Suppressor macrophage treated with lipopolysaccharide for 1 hour (primary cell): Measurements from ENCODE around the gene UHMK1.
"Not testable (repeated sequence)": the region's sequence is repeated elsewhere in the genome, so short reads cannot be mapped to it uniquely, and the experiment has no call there.

Experiments used
- DNase-seq, 3 donors: peaks; one replicate each; pipeline ENCODE4 v3.0.0-alpha.2; 2020 to 2022

Gene UHMK1

DNA sequence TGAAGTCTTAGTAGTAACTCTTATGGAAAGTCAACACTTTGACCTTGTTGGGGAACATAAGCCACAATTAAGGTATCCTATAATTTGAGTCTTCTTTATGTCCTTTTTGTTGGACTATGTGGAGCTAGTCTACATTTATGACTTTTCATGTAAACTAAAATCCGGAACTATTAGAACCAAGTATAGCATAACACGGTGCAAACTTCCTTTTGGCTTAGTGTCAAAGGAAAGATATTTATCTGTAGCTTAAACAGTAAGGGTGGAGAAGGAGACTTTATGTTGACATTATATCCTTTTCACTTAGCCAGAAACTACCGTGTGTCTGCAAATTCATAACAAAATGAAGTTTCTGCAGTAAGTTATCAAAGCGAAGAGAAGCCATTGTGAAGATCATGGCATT is 71.2 kb downstream of the UHMK1 start:
- no peak for DNase-seq

DNA sequence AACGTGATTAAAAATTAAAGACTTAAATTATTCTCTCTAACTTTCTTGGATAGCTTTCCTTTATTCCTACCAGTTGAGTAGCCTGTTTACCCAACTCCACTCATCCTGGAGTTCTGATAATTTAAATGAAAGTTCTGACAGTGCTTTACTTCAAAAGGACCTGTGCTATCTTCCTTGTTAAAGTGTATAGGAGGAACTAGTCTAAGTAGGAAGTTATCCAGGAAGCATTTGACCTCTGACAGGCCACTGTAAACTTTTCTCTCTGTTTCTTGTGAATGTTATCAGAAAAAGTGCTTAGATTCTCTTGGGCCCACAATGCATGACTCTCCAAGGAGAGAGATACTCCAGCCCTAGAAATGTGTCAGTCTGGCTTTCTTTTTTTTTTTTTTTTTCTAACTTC is 73.1 kb downstream of the UHMK1 start:
- peak in 1 of 3 donors; percentile 14 for DNase-seq

DNA sequence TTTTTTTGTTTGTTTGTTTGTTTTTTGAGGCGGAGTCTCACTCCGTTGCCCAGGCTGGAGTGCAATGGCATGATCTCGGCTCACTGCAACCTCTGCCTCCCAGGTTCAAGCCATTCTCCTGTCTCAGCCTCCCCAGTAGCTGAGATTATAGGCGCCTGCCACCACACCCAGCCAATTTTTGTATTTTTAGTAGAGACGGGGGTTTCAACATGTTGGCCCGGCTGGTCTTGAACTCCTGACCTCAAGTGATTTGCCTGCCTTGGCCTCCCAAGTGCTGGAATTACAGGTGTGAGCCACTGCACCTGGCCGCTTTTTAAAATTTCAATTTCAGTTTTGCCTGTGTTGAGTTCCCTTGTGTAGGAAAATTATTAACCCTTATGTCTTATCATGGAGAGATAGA is 73.5 kb downstream of the UHMK1 start:
- not testable (repeated sequence) for DNase-seq

DNA sequence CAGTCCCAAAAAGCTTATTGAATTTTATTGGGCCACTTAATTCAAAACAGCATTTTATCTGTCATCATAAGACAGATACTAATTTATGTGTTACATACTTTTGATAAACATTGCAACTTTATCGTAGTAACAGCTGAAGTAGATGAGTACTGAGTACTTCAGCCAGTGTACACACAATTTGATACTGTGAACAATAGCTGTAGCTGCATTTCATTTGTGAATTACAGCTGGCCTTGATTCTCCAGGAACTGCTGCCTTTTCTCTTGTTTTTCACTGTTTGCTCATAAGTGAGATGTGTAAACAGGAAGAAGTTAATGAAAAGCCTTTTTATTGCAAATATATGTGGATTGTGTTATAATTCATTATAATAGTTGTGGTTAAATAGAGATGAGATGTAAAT is 74.1 kb downstream of the UHMK1 start:
- no peak for DNase-seq

DNA sequence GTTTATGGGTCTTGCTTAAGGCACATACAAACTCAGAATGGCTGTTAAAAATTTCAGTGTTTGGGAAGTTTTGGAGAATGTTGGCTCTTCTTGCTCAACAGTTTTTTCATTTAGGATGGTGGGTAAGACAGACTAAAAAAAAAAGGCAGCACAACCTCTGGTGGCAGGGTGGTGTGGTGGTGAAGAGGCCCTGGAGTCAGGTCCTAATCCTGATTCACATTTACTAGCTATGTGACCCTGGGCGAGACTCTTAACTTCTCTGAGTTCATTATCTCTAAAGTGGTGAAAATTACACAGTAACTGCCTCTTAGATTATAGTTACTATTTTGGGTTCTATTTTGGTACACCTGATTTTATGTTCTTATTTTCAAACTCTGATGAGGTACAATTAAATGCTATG is 75.5 kb downstream of the UHMK1 start:
- DNase-seq: peak in 1 of 3 donors; percentile 8

DNA sequence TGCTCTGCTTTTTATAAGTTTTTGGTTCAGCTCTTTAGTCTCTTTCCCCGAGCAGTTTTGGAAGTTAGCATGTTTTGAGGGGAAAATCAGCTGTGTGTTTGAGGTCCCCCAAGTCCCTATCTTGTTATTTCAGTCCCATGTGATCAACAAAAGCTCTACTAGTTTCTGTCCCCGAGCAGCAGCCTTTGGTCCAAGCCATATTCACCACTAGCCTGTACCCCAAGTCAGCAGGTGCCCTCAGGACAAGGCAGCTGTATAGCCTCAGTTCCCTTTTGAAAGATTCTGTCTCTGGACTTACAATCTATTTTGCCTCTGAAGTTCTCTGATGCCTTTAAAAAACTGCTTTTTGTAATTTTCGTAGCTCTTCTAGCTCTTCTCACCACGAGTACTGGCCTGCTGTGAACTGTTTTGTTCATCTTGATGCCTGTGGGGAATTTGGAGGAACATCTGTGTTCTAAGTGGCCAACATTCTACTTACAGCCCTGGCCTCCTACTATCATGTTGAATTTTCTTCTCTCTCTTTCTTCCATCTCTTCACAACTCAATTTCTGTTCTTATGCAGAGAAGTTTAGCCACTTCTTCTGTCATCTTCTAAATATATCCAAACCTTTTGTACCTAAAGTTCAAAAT is 80.6 kb downstream of the UHMK1 start:
- DNase-seq: no peak

DNA sequence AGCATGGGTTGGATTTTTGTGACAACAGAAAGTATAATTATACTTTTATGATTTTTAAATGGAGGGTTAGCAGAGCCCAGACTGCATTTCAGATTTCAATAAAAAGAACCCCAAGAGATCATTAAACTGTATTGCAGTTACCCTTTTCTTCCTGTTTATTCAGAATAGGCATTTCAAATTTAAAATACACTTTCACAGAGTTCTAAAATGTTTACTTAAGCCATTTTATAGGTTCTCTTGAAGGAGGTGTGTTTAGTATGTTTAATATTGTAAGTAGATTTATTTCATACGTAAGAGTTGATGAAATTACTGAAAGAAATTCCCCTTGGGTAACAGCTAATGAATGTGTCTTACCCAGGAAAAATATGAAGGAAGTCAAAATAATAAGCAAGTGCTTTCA is 81.3 kb downstream of the UHMK1 start:
- no peak for DNase-seq
